Peyer's patch (tissue), 4 donors: ENCODE measurements around the gene SLC25A6.

Experiments used
- CTCF ChIP-seq, 6 experiments: fragments of 450-650 bp in 4 of 6; fragments of 200-600 bp in 2 of 6; sonication (generic) in 1 of 6; IDR thresholded peaks; one replicate each; pipeline ENCODE4 v1.5.1; 2017 to 2019; ENCODE audit warnings: antibody characterized with exemption in 6 of 6, mild to moderate bottlenecking in 3 of 6, moderate library complexity in 1 of 6
- POLR2A ChIP-seq, 2 donors: fragments of 450-650 bp; IDR thresholded peaks; one replicate each; pipeline ENCODE4 v1.5.1; 2017; ENCODE audit warnings: antibody characterized with exemption in 2 of 2, mild to moderate bottlenecking in 2 of 2, moderate library complexity in 2 of 2

GRCh38 chrX:1416327-1416784, 24.4 kb upstream of the SLC25A6 start:
- TF ChIP-seq CTCF (IDR thresholded peaks at IDR 0.05) (no peak), POLR2A (IDR thresholded peaks at IDR 0.05) (no peak)
